Measurements from ENCODE around the gene ANKRD11.

DNA sequence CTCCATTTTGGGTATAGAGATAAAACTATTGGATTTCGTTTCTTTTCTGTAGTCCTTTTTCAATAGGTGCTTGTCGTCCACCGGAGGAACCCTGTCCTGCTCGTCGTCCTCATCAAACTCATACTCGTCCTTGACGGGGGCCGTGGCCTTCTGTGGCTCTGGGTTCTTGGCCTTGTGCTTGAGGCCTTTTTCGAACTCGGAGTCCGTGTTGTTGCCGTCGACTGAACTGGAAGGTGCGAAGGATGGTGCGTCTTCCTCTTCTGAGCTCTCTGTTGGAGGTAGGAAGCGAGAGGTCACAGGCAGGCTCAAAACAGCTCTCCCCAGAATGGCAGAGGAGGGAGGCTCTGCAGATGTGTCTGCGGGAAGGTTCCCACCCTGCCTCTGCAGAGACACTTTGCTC lies 205.0 kb downstream of the ANKRD11 start:
- TF ChIP-seq SIN3A (IDR thresholded peaks at IDR 0.05; ENCODE audit: low read depth) = no peak
- TF ChIP-seq, protein P1, sequence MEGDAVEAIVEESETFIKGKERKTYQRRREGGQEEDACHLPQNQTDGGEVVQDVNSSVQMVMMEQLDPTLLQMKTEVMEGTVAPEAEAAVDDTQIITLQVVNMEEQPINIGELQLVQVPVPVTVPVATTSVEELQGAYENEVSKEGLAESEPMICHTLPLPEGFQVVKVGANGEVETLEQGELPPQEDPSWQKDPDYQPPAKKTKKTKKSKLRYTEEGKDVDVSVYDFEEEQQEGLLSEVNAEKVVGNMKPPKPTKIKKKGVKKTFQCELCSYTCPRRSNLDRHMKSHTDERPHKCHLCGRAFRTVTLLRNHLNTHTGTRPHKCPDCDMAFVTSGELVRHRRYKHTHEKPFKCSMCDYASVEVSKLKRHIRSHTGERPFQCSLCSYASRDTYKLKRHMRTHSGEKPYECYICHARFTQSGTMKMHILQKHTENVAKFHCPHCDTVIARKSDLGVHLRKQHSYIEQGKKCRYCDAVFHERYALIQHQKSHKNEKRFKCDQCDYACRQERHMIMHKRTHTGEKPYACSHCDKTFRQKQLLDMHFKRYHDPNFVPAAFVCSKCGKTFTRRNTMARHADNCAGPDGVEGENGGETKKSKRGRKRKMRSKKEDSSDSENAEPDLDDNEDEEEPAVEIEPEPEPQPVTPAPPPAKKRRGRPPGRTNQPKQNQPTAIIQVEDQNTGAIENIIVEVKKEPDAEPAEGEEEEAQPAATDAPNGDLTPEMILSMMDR (IDR thresholded peaks at IDR 0.05 in 2 of 3, conservative IDR thresholded peaks at IDR 0.05 in 1 of 3; ENCODE audit: borderline replicate concordance in 1 of 3, insufficient read depth in 1 of 3, low read depth in 2 of 3, low read length in 2 of 3) = no peak
- TF ChIP-seq EZH2 (IDR thresholded peaks at IDR 0.05) = no peak
- TF ChIP-seq ELF1 (IDR thresholded peaks at IDR 0.05; ENCODE audit: borderline replicate concordance, low read depth) = no peak
- no peak for TF ChIP-seq EZH2phosphoT487 (IDR thresholded peaks at IDR 0.05; ENCODE audit: borderline replicate concordance)
- TF ChIP-seq POLR2A (IDR thresholded peaks at IDR 0.05; ENCODE audit: borderline replicate concordance, extremely low read depth, insufficient read depth, insufficient read length) = no peak
- TF ChIP-seq ZBTB33 (IDR thresholded peaks at IDR 0.05; ENCODE audit: extremely low read depth, insufficient replicate concordance, low read length) = no peak
- TF ChIP-seq REST (IDR thresholded peaks at IDR 0.05; ENCODE audit: low read depth) = no peak
- no peak for TF ChIP-seq JUND (IDR thresholded peaks at IDR 0.05)
- TF ChIP-seq POLR2AphosphoS5 (IDR thresholded peaks at IDR 0.05; ENCODE audit: low read depth, low read length) = no peak

Measured in HCT116 (cell line).